Activated T-helper 1 cell treated with anti-CD3 and anti-CD28 coated beads, Interleukin-2, amount 50 U/mL, for 16 hours (primary cell): ENCODE data around the gene CAMK1D.
"Not testable (repeated sequence)": the region's sequence is repeated elsewhere in the genome, so short reads cannot be mapped to it uniquely, and the experiment has no call there.

Experiments used
- DNase-seq, 2 donors: peaks; one replicate each; pipeline ENCODE4 v3.0.0-alpha.2; 2020; ENCODE audit warnings: low read depth in 1 of 2, low spot score in 1 of 2

CAMK1D gene

GRCh38 chr10:12742771-12743170 lies 393.4 kb downstream of the CAMK1D start:
- no peak for DNase-seq

GRCh38 chr10:12743466-12743865 lies 394.1 kb downstream of the CAMK1D start:
- DNase-seq: not testable (repeated sequence)

GRCh38 chr10:12743941-12744340 lies 394.6 kb downstream of the CAMK1D start:
- no peak for DNase-seq

GRCh38 chr10:12748186-12748585 lies 398.8 kb downstream of the CAMK1D start:
- DNase-seq: no peak

GRCh38 chr10:12749760-12750478 lies 400.6 kb downstream of the CAMK1D start:
- DNase-seq: no peak

- no peak for DNase-seq
Observed at GRCh38 chr10:12750526-12751201, 401.3 kb downstream of the CAMK1D start.

GRCh38 chr10:12755075-12755474 lies 405.7 kb downstream of the CAMK1D start:
- no peak for DNase-seq

- no peak for DNase-seq
Observed at GRCh38 chr10:12757351-12757750, 408.0 kb downstream of the CAMK1D start.

- DNase-seq: no peak
Observed at GRCh38 chr10:12758271-12758670, 408.9 kb downstream of the CAMK1D start.

GRCh38 chr10:12766223-12766622 lies 416.9 kb downstream of the CAMK1D start:
- no peak for DNase-seq

GRCh38 chr10:12768156-12769100 lies 419.1 kb downstream of the CAMK1D start:
- no peak for DNase-seq

- DNase-seq: no peak
Observed at GRCh38 chr10:12769323-12770044, 420.1 kb downstream of the CAMK1D start.

GRCh38 chr10:12771981-12772760 lies 422.8 kb downstream of the CAMK1D start:
- no peak for DNase-seq

- DNase-seq: no peak
Observed at GRCh38 chr10:12772797-12773587, 423.6 kb downstream of the CAMK1D start.

- no peak for DNase-seq
Observed at GRCh38 chr10:12774204-12774894, 425.0 kb downstream of the CAMK1D start.

- DNase-seq: no peak
Observed at GRCh38 chr10:12777840-12778585, 428.7 kb downstream of the CAMK1D start.

- DNase-seq: no peak
Observed at GRCh38 chr10:12780634-12781601, 431.6 kb downstream of the CAMK1D start.
